Measurements from ENCODE around the gene ELMO1.

DNA sequence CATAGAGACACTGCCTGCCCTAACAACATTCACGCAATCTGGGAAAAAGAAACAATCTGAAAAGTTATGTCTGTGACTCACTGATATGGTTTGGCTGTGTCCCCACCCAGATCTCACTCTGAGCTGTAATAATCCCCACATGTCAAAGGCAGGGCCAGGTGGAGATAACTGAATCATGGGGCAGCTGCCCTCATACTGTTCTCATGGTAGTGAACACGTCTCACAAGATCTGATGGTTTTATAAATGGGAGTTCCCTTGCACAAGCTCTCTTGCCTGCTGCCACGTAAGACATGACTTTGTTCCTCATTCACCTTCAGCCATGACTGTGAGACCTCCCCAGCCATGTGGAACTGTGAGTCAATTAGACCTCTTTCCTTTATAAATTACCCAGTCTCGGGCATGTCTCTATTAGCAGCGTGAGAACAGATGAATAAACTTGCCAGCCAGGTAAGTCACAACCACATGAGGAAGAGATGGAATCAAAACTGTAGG lies 382.8 kb downstream of the ELMO1 start:
- no peak for TF ChIP-seq POLR2A (IDR thresholded peaks at IDR 0.05; ENCODE audit: low read depth, low read length)
- TF ChIP-seq POLR2AphosphoS5 (IDR thresholded peaks at IDR 0.05; ENCODE audit: low read depth, low read length), result no peak
- TF ChIP-seq TAF1 (IDR thresholded peaks at IDR 0.05; ENCODE audit: borderline replicate concordance, low read depth, low read length), result no peak

Data from GM12892 (cell line).